VCaP (cell line): ENCODE results near the gene AP3S1.

ENCODE experiments used
- H3K27ac ChIP-seq: fragments of 450-650 bp; 2 replicates; pipeline ENCODE4 v1.5.1; 2017
- TF ChIP-seq, protein P1 (sequence below): fragments of 450-650 bp; conservative IDR thresholded peaks from 2 replicates; pipeline ENCODE4 v1.5.1; 2017; ENCODE audit warnings: mild to moderate bottlenecking, moderate library complexity

The AP3S1 gene

DNA sequence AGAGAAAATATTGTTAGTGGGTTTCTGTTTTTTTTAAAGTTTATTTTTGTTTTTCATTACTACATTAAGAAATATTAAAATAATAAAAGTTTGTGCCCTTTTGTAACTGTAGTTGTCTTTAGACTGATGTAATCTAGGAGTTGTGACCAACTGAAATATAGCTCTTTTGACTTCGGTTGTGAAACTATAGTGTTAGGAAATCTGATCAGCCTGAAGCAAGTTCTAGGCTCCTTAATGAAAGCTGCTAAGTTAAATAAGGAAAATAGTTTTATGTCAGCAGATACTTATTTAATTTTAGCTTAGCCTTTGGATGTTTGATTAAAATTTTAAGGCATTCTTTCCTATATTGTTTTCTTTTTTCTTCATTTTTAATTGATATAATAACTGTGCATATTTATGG is 14.2 kb downstream of the AP3S1 start:
- H3K27ac ChIP-seq: no peak overlapping the region
- TF ChIP-seq, protein P1, sequence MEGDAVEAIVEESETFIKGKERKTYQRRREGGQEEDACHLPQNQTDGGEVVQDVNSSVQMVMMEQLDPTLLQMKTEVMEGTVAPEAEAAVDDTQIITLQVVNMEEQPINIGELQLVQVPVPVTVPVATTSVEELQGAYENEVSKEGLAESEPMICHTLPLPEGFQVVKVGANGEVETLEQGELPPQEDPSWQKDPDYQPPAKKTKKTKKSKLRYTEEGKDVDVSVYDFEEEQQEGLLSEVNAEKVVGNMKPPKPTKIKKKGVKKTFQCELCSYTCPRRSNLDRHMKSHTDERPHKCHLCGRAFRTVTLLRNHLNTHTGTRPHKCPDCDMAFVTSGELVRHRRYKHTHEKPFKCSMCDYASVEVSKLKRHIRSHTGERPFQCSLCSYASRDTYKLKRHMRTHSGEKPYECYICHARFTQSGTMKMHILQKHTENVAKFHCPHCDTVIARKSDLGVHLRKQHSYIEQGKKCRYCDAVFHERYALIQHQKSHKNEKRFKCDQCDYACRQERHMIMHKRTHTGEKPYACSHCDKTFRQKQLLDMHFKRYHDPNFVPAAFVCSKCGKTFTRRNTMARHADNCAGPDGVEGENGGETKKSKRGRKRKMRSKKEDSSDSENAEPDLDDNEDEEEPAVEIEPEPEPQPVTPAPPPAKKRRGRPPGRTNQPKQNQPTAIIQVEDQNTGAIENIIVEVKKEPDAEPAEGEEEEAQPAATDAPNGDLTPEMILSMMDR: no peak

DNA sequence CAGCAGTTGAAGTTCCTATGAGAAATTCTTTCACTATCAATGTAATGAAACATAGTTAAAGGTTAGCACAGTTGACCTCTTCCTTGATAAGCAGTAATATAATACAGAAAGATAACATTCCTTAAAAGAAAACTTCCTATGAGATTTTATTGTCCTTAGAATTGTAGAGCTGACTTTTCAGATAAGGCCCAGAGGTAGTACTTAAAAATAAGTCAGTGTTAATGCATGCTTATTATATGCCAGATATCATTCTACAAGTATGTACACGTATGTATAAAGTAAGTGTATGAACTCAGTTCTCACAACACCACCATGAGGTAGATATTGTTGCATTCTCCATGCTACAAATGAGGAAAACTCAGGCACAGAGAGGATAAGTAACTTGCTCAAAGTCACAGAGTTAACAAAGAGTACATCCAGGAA is 15.3 kb downstream of the AP3S1 start:
- TF ChIP-seq, protein P1: no peak
- H3K27ac ChIP-seq: peak overlapping the region; percentile 54

DNA sequence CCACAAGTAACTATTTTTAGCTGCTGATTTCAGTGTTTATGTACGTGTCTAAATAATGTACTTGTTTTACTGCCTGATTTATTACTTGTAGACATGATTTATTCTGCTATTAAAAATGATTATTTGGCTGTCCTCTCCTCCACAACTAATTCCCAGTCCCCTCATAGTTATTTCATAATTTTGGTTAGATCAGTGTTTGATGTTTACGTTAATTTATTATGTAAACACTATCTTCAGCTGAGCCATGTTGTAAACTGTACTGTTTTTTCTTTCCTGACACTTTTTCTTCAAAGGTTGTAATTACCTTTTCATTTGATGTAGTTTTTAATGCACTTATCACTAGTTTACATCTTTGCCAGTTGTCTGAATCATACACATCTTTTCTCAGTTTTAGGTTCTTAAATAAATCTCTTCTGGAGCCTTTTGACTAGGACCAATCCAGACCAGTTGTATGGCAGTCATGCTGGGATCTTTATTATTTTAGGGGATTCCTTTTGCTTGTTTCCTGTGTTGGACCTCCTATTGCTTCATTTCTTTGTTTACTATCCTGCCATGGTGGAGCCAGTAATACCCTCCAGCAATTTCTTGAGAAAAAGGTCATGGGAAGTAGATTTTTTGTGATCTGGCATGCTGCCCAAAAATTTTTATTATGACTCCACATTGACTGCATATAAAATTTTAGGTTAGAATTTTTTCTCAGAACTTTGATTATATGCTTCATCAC is 16.1 kb downstream of the AP3S1 start:
- H3K27ac ChIP-seq: peak overlapping the region; percentile 54
- TF ChIP-seq, protein P1: no peak

DNA sequence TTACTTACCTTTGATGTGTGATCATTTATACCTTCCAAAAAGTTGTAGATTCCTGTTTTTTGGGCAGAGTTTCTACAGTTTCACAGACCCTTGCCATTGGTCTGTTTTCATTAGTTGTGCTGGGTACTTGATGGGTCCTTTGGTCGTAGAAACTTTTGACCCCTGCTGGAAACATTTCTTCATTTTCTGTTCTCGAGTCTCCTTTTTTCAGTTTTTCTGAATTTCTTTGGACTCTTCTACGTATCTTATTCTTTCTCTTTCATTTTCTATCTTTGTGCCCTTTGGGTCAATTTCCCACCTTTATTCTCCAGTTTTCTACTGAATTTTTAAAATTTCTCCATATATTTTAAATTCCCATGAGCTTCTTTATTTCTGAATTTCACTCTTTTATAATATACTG is 16.7 kb downstream of the AP3S1 start:
- peak overlapping the region; percentile 54 for H3K27ac ChIP-seq

DNA sequence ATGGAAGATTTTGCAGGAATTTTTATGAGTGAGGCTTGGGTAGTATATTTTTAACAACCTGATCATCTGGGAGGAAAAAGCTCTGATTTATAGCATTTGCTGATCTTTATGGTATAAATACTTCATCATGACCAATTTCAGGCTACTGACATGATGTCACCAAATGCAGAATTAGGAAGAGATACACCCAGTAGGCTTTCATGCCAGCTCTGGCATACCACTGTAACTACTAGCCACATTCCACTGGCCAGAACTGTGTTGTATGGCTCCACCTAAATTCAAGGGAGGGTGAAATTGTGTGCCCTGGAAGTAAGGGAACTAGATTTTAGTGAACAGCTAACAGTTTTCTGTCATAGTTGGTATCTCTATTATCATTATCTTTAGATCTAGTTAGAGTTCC is 17.6 kb downstream of the AP3S1 start:
- TF ChIP-seq, protein P1: no peak

More for the DNA sequence above, 16.7 kb downstream of the AP3S1 start:
- TF ChIP-seq, protein P1: no peak

DNA sequence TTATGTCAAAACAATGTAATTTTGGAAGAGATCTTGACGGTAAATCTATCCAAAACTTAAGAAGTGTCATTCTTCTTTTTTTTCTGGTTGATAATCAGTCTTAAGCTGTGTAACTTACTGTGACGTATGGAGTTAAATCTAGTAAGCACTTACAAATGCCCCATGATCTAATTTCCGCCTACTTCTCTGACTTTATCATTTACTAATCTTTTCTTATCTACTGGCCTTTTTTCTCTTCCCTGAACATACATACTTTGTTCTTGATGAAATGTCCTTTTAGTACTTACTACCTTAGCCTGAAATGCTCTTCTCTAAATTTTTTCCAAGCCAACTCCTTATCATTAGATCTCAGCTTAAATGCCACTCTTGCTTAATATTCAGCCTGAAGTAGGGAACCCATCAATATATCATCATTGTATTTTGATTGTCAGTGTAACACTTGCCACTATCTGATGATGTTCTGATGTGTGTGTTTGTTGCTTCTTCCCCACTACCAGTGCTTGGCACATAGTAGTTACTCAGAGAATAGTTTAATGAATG is 27.6 kb downstream of the AP3S1 start:
- no peak overlapping the region for H3K27ac ChIP-seq
- TF ChIP-seq, protein P1: no peak

More for the DNA sequence above, 17.6 kb downstream of the AP3S1 start:
- no peak overlapping the region for H3K27ac ChIP-seq

DNA sequence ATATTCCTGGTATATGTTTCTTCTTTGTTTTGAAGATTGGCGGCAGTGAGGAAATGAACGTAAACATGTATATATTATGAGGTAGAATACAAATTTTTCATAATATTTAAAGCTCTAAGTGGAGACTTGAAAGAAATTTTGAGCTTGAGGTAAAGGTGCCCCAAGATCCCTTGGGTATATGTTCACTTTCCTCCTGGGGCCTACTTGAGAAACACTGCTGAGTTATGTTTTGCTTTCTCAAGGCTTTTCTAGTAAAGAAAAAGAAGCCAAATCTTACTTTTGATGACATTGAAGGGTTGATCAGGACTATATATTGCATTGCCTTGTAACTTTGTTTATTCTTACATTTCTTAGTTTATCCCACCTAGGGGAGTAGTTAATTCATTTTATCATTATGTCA is 30.7 kb downstream of the AP3S1 start:
- H3K27ac ChIP-seq: no peak overlapping the region
- TF ChIP-seq, protein P1: no peak
